Omental fat pad (tissue), 4 donors: ENCODE data around the gene ABLIM2. TPM values are rescaled to one million over a fixed set of nuclear protein-coding genes. Genes with fewer than 3 reads are reported as not detected.

Experiments
- ATAC-seq: fragments of 150-250 bp; one replicate; pipeline ENCODE4 v1.9.1; 2016; ENCODE audit warnings: mild to moderate bottlenecking, moderate library complexity; ENCODE audit not compliant: low FRiP score
- DNase-seq: peaks from one replicate; pipeline ENCODE4 v3.0.0-alpha.2; 2019; ENCODE audit warnings: low spot score
- CTCF ChIP-seq, 3 donors: fragments of 450-650 bp; IDR thresholded peaks; one replicate each; pipeline ENCODE4 v1.5.1; 2016 to 2017; ENCODE audit warnings: antibody characterized with exemption in 3 of 3, mild to moderate bottlenecking in 3 of 3, moderate library complexity in 2 of 3
- total RNA-seq, 4 donors: library from RNA; depleted of rRNA; stranded (reverse); fragments of >200 nt; gene quantifications; one replicate each; pipeline ENCODE4 v1.1.0, GENCODE V29; 2016

The ABLIM2 gene
- total RNA-seq, 4 donors from 2014 or later: 10.1 to 34.2 (median 13.7) TPM

- ATAC-seq: no peak
- DNase-seq: no peak
- no peak for TF ChIP-seq CTCF (IDR thresholded peaks at IDR 0.05)
These were observed 71.7 kb downstream of the ABLIM2 start for GRCh38 chr4:8086783-8087445.

GRCh38 chr4:8085491-8086117 lies 73.0 kb downstream of the ABLIM2 start:
- ATAC-seq: no peak
- TF ChIP-seq CTCF (IDR thresholded peaks at IDR 0.05): no peak
- DNase-seq: no peak

GRCh38 chr4:8084712-8085490 lies 73.7 kb downstream of the ABLIM2 start:
- no peak for TF ChIP-seq CTCF (IDR thresholded peaks at IDR 0.05)
- no peak for ATAC-seq
- DNase-seq: no peak

GRCh38 chr4:8084031-8084660 lies 74.5 kb downstream of the ABLIM2 start:
- DNase-seq (no peak), ATAC-seq (no peak)
- no peak for TF ChIP-seq CTCF (IDR thresholded peaks at IDR 0.05)

- DNase-seq: no peak
- no peak for ATAC-seq
- TF ChIP-seq CTCF (IDR thresholded peaks at IDR 0.05): no peak
These were observed 75.4 kb downstream of the ABLIM2 start for GRCh38 chr4:8083086-8083825.

- TF ChIP-seq CTCF (IDR thresholded peaks at IDR 0.05): no peak
- ATAC-seq (no peak), DNase-seq (no peak)
These were observed 76.0 kb downstream of the ABLIM2 start for GRCh38 chr4:8082517-8083055.
